H9 (cell line): ENCODE measurements around the gene MNAT1. TPM values are rescaled to one million over a fixed set of nuclear protein-coding genes. Genes with fewer than 3 reads are reported as not detected.

Experiments
- DNase-seq: peaks from one replicate; pipeline ENCODE4 v3.0.0-alpha.2; 2017
- H2AFZ ChIP-seq: one replicate; pipeline ENCODE4 v1.6.1; 2013; ENCODE audit warnings: mild to moderate bottlenecking, low read length, control low read depth, moderate library complexity
- H2AK5ac ChIP-seq: 2 replicates; pipeline ENCODE4 v1.6.1; 2013; ENCODE audit warnings: low read length, control low read depth, mixed read lengths; ENCODE audit not compliant: insufficient read length
- H2BK120ac ChIP-seq: one replicate; pipeline ENCODE4 v1.6.1; 2013; ENCODE audit warnings: low read depth, mild to moderate bottlenecking, low read length, control low read depth, inconsistent platforms; ENCODE audit not compliant: poor library complexity, severe bottlenecking
- H2BK12ac ChIP-seq: 2 replicates; pipeline ENCODE4 v1.6.1; 2013; ENCODE audit warnings: low read length, control low read depth, mixed read lengths, low read depth; ENCODE audit not compliant: insufficient read length
- H2BK15ac ChIP-seq: 2 replicates; pipeline ENCODE4 v1.6.1; 2013; ENCODE audit warnings: low read depth, low read length, control low read depth
- H2BK20ac ChIP-seq: one replicate; pipeline ENCODE4 v1.6.1; 2013; ENCODE audit warnings: low read depth, mild to moderate bottlenecking, low read length, control low read depth, inconsistent platforms; ENCODE audit not compliant: poor library complexity, severe bottlenecking
- H2BK5ac ChIP-seq: 2 replicates; pipeline ENCODE4 v1.6.1; 2013; ENCODE audit warnings: low read length, control low read depth, mixed read lengths; ENCODE audit not compliant: insufficient read length
- H3K14ac ChIP-seq: 2 replicates; pipeline ENCODE4 v1.6.1; 2013; ENCODE audit warnings: low read length, control low read depth; ENCODE audit not compliant: insufficient read depth
- H3K18ac ChIP-seq: 2 replicates; pipeline ENCODE4 v1.6.1; 2013; ENCODE audit warnings: low read depth, mild to moderate bottlenecking, mixed read lengths, low read length, control low read depth; ENCODE audit not compliant: insufficient read length
- H3K23ac ChIP-seq: 2 replicates; pipeline ENCODE4 v1.6.1; 2013; ENCODE audit warnings: low read length, control low read depth, mixed read lengths, low read depth; ENCODE audit not compliant: insufficient read length
- H3K23me2 ChIP-seq: 2 replicates; pipeline ENCODE4 v1.6.1; 2013; ENCODE audit warnings: low read depth, mild to moderate bottlenecking, mixed read lengths, low read length, control low read depth; ENCODE audit not compliant: insufficient read length, poor library complexity, severe bottlenecking
- H3K27ac ChIP-seq: 2 replicates; pipeline ENCODE4 v1.5.1; 2013; ENCODE audit warnings: low read length, control low read depth, mixed read lengths, low read depth; ENCODE audit not compliant: insufficient read length
- H3K27me3 ChIP-seq: 2 replicates; pipeline ENCODE4 v1.6.1; 2013; ENCODE audit warnings: low read length, control low read depth, inconsistent platforms; ENCODE audit not compliant: insufficient read depth
- H3K4ac ChIP-seq: 2 replicates; pipeline ENCODE4 v1.6.1; 2013; ENCODE audit warnings: low read depth, mild to moderate bottlenecking, control low read depth, inconsistent platforms, low read length, moderate library complexity
- H3K4me1 ChIP-seq: 2 replicates; pipeline ENCODE4 v1.6.1; 2013; ENCODE audit warnings: low read length, control low read depth, inconsistent platforms; ENCODE audit not compliant: insufficient read depth
- H3K4me2 ChIP-seq: 2 replicates; pipeline ENCODE4 v1.6.1; 2013; ENCODE audit warnings: low read length, control low read depth, mixed read lengths; ENCODE audit not compliant: insufficient read length, insufficient read depth
- H3K56ac ChIP-seq: 2 replicates; pipeline ENCODE4 v1.6.1; 2013; ENCODE audit warnings: low read depth, mild to moderate bottlenecking, mixed read lengths, low read length, control low read depth; ENCODE audit not compliant: insufficient read length
- H3K79me1 ChIP-seq: 2 replicates; pipeline ENCODE4 v1.6.1; 2013; ENCODE audit warnings: low read depth, mild to moderate bottlenecking, moderate library complexity, low read length, control low read depth, inconsistent platforms; ENCODE audit not compliant: insufficient read depth, poor library complexity, severe bottlenecking
- H3K79me2 ChIP-seq: 2 replicates; pipeline ENCODE4 v1.6.1; 2013; ENCODE audit warnings: low read length, control low read depth, inconsistent platforms; ENCODE audit not compliant: insufficient read depth
- H3K9ac ChIP-seq: 2 replicates; pipeline ENCODE4 v1.6.1; 2013; ENCODE audit warnings: low read length, control low read depth, mixed read lengths; ENCODE audit not compliant: insufficient read length; ENCODE audit errors: extremely low read depth
- H3K9me3 ChIP-seq: one replicate; pipeline ENCODE4 v1.6.1; 2013; ENCODE audit warnings: low read depth, low read length, inconsistent platforms; ENCODE audit not compliant: control insufficient read depth
- H3T11ph ChIP-seq: one replicate; pipeline ENCODE4 v1.6.1; 2013; ENCODE audit warnings: mild to moderate bottlenecking, low read length, control low read depth, inconsistent platforms
- H4K20me1 ChIP-seq: one replicate; pipeline ENCODE4 v1.6.1; 2013; ENCODE audit not compliant: control insufficient read depth, insufficient read length, insufficient read depth
- H4K5ac ChIP-seq: 2 replicates; pipeline ENCODE4 v1.6.1; 2013; ENCODE audit warnings: low read depth, mild to moderate bottlenecking, mixed read lengths, low read length, control low read depth; ENCODE audit not compliant: insufficient read length
- H4K8ac ChIP-seq: replicated peaks from 2 replicates; pipeline ENCODE4 v1.6.1; 2013; ENCODE audit warnings: low read length, control low read depth, mixed read lengths, low read depth; ENCODE audit not compliant: insufficient read length
- H4K91ac ChIP-seq: 2 replicates; pipeline ENCODE4 v1.6.1; 2013; ENCODE audit warnings: low read depth, mild to moderate bottlenecking, moderate library complexity, mixed read lengths, low read length, control low read depth; ENCODE audit not compliant: insufficient read length
- H3K27ac Mint-ChIP-seq, 3 experiments: 2 replicates in 2 of 3; 3 replicates in 1 of 3; pipeline ENCODE4 v1.8.0; 2020 to 2021; ENCODE audit warnings: mixed read lengths in 3 of 3, mild to moderate bottlenecking in 1 of 3, moderate library complexity in 1 of 3
- H3K27me3 Mint-ChIP-seq: 2 replicates; pipeline ENCODE4 v1.8.0; 2021; ENCODE audit warnings: low read depth, mild to moderate bottlenecking, moderate library complexity, mixed read lengths
- H3K36me3 Mint-ChIP-seq, 3 experiments: 2 replicates in 2 of 3; 3 replicates in 1 of 3; pipeline ENCODE4 v1.8.0; 2020 to 2021; ENCODE audit warnings: low read depth in 3 of 3, mixed read lengths in 3 of 3; ENCODE audit not compliant: insufficient read depth in 1 of 3
- H3K4me1 Mint-ChIP-seq, 2 experiments: 2 replicates each; pipeline ENCODE4 v1.8.0; 2020; ENCODE audit warnings: mixed read lengths in 2 of 2
- H3K4me3 Mint-ChIP-seq, 2 experiments: 2 replicates in 1 of 2; 3 replicates in 1 of 2; pipeline ENCODE4 v1.8.0; 2020 to 2021; ENCODE audit warnings: mild to moderate bottlenecking in 2 of 2, mixed read lengths in 2 of 2, moderate library complexity in 1 of 2
- H3K9me3 Mint-ChIP-seq, 2 experiments: 2 replicates in 1 of 2; 3 replicates in 1 of 2; pipeline ENCODE4 v1.8.0; 2020; ENCODE audit warnings: mild to moderate bottlenecking in 2 of 2, mixed read lengths in 2 of 2, moderate library complexity in 1 of 2
- WGBS: extraction: QIAGEN DNeasy Blood & Tissue Kit; methylation state at CpG from one replicate; pipeline ENCODE4 v1.1.7; 2013; ENCODE audit warnings: missing lambda C conversion rate, low lambda C conversion rate, mixed read lengths; ENCODE audit not compliant: insufficient read length; ENCODE audit errors: extremely low coverage; 5-methylcytosine and 5-hydroxymethylcytosine counted together
- total RNA-seq: library from RNA; stranded (reverse); gene quantifications from 2 replicates; pipeline ENCODE4 v1.2.1, GENCODE V29; 2021
- TF ChIP-seq, protein P1 (sequence below): fragments of 200-600 bp; sonication (generic); conservative IDR thresholded peaks from 3 replicates; pipeline ENCODE4 v1.8.0; 2021; ENCODE audit warnings: antibody characterized with exemption, mild to moderate bottlenecking

MNAT1 gene
- total RNA-seq, 1 experiment from 2014 or later = 43.1 TPM

GRCh38 chr14:60738843-60739508 lies 4.4 kb downstream of the MNAT1 start:
- H4K20me1 ChIP-seq = no peaks in the 10 kb centered on the region
- H3K27me3 ChIP-seq = no peaks in the 10 kb centered on the region
- H3K4ac ChIP-seq = no peak overlapping the region
- H4K91ac ChIP-seq = no peak overlapping the region
- H3K79me2 ChIP-seq = peaks cover 9% of the 10 kb centered on the region; the same call in 1 of the 2 replicates
- peaks cover 3% of the 10 kb centered on the region for H3K23me2 ChIP-seq
- no peak overlapping the region for H3K4me3 Mint-ChIP-seq
- H3K9me3 Mint-ChIP-seq = no peaks in the 10 kb centered on the region
- no peak overlapping the region for H2BK20ac ChIP-seq
- H3K9me3 ChIP-seq = no peaks in the 10 kb centered on the region
- no peaks in the 10 kb centered on the region for H3K4me1 ChIP-seq
- no peak for DNase-seq
- H3K56ac ChIP-seq = no peak overlapping the region
- peaks cover 1% of the 10 kb centered on the region; the same call in 1 of the 2 replicates for H3K27me3 Mint-ChIP-seq
- H2BK15ac ChIP-seq = no peak overlapping the region
- H4K5ac ChIP-seq = no peak overlapping the region
- no peak overlapping the region for H2BK5ac ChIP-seq
- no peak overlapping the region for H3K27ac Mint-ChIP-seq
- H3K18ac ChIP-seq = no peak overlapping the region
- H2AFZ ChIP-seq = no peak overlapping the region
- no peak overlapping the region for H3K14ac ChIP-seq
- WGBS = no CpG with 5 or more reads among the region's 4 CpGs
- no peaks in the 10 kb centered on the region for H3K79me1 ChIP-seq
- H3K36me3 Mint-ChIP-seq = peaks cover 0 to 3% (median 0%) of the 10 kb centered on the region in 3 experiments; a peak in 2 of 7 replicates
- no peak overlapping the region for H3K23ac ChIP-seq
- H3K4me2 ChIP-seq = no peak overlapping the region
- no peak overlapping the region for H2BK12ac ChIP-seq
- no peak overlapping the region for H2AK5ac ChIP-seq
- peaks cover 11 to 17% of the 10 kb centered on the region in 2 experiments for H3K4me1 Mint-ChIP-seq
- no peak overlapping the region for H3K27ac ChIP-seq
- H3T11ph ChIP-seq = no peak overlapping the region
- no peak overlapping the region for H4K8ac ChIP-seq
- H3K9ac ChIP-seq = no peak overlapping the region
- TF ChIP-seq, protein P1, sequence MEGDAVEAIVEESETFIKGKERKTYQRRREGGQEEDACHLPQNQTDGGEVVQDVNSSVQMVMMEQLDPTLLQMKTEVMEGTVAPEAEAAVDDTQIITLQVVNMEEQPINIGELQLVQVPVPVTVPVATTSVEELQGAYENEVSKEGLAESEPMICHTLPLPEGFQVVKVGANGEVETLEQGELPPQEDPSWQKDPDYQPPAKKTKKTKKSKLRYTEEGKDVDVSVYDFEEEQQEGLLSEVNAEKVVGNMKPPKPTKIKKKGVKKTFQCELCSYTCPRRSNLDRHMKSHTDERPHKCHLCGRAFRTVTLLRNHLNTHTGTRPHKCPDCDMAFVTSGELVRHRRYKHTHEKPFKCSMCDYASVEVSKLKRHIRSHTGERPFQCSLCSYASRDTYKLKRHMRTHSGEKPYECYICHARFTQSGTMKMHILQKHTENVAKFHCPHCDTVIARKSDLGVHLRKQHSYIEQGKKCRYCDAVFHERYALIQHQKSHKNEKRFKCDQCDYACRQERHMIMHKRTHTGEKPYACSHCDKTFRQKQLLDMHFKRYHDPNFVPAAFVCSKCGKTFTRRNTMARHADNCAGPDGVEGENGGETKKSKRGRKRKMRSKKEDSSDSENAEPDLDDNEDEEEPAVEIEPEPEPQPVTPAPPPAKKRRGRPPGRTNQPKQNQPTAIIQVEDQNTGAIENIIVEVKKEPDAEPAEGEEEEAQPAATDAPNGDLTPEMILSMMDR = no peak
- no peak overlapping the region for H2BK120ac ChIP-seq
